ENCODE measurements around the gene SLCO4C1.

Gene SLCO4C1

DNA sequence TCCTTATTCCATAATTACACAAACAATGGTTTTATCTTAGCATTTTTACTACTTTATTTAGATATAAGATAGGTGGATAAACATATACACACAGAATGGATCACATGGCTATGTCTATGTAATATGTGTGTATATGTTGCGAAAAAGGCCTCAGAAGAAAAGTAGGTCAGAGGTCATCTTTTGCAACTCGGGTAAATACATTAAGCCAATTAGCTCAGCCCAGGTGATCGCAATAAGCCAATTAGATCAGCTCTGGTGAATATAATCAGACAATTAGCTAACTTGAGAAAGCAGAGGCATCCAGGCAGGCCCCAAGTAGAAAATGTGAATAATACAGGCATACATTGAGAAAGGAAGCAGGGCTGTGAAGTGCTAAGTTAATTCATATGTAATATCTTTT is 24.3 kb downstream of the SLCO4C1 start:
- no peak for DNase-seq (ENCODE audit: low read depth)

- no peak for DNase-seq (ENCODE audit: low read depth)
These were observed 26.0 kb downstream of the SLCO4C1 start for GRCh38 chr5:102270036-102270435.

- no peak for DNase-seq (ENCODE audit: low read depth)
These were observed 33.4 kb downstream of the SLCO4C1 start for GRCh38 chr5:102262688-102263087.

DNA sequence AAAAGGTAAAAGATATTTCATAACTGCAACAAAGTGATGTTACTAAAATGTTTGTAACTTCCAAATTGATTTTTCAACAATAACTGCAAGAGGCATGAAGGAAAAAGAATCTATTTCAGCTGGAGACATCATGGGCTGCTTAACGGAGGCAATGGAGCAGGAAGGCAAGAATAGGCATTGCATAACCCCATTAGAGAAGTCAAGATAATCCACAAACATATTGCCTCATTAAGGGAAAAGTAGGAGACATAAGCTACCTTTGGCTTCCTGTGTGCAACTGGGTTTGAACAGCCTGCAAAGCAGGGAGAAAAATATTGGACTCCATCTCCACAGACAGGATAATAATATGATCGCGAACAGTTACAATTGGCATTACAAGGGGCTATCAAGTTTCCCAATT is 46.7 kb downstream of the SLCO4C1 start:
- DNase-seq (ENCODE audit: low read depth) = no peak

DNA sequence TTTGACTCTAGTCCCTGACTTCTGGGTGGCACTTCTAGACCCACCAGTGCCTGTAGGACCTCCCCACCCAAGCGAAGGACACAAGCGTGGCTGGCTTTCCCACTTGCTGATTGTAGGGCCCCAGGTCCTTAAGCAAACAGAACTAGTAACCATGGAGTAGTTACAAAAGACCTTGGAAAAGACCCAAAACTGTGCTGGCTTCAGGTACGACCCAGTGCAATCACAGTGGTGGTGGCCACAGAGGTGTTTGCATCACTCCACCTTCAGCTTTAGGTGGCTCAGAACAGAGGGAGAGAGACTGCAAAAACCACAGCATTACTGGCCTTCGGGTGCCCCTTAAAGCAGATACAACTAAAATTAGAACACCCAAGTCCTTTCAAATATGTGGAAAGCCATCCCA is 52.9 kb downstream of the SLCO4C1 start:
- DNase-seq (ENCODE audit: low read depth) = no peak

DNA sequence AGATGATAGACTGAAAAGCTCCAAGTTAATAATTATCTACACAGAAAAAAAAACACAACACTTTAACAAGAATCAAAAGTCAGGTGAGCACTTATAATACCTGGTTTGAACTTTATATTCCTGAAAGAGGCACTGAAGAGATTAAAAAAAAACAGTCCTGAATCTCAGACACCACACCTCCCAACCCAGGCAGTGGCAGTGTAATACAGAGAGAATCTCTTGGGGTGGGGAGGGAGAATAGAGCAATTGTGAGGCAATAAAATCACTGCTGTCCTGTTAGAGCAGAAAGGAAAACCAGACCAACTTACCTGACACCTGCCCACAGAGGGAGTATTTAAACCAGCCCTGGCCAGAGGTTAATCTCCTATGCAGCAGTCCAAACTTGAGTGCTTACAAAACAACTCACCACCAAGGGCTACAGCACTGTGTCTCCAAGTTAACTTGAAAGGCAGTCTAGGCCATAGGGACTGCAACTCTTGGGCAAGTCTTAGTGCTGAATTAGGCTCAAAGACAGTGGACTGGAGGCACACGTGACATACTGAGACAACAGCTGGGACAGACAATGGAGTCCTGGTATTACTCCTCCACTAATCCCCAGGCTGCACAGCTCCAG is 54.2 kb downstream of the SLCO4C1 start:
- DNase-seq (ENCODE audit: low read depth) = no peak

DNA sequence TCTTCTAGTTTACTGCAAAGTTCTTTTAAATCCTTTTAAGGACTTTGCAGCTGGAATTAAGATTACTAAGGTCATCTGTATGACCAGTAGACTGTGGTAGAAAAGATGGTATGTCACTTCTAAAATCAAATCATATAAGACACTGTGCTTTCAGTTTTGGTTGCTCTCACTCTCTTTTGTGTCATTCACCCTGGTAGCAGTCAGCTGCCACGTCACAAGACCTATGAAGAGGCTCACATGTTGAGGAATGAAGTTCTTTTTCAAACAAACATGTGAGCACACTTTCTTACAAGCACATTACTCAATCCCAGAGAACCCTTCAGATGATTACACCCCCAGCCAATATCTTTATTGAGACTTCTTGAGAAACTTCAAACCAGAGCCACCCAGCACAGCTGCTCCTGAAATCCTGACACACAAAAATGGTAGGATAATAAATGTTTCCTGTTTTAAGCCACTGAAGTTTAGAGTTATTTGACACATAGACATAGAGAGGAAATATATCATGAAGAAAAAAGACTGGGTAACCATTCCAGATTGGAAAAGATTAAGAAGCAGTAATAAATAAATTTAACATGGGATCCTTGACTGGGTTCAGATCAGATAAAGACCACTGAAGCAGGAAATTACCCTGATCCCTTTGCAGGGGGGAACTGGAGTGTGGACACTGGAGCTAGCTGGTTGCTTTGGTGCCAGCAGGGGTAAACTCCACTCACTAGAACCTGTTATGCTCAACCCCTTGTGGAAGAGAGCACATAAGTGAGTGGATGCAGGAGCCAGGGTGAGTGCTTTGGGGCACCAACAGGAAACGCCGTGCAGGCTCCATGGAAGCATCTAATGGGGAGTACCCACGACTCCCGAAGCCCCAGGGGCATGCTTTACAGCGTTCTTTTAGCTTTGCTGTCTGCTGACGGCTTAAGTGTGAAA is 64.1 kb downstream of the SLCO4C1 start:
- DNase-seq (ENCODE audit: low read depth) = no peak

DNA sequence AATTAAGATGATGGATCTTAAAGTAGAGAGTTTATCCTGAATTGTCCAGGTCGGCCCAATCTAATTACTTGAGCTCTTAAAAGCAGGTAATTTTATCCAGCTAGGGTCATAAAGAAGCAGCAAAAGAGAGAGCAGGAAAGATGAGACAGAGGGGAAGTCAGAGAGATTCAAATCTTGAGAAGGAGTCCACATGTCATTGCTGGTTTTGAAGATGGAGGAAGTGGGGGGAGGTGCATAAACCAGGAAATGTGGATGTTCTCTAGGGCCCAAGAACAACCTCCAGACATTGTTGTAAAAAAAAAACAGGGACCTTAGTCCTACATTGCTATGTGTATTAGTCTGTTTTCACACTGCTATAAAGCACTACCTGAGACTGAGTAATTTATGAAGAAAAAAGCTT is 66.4 kb downstream of the SLCO4C1 start:
- no peak for DNase-seq (ENCODE audit: low read depth)

- DNase-seq (ENCODE audit: low read depth) = no peak
These were observed 69.8 kb downstream of the SLCO4C1 start for GRCh38 chr5:102226321-102226720.

DNA sequence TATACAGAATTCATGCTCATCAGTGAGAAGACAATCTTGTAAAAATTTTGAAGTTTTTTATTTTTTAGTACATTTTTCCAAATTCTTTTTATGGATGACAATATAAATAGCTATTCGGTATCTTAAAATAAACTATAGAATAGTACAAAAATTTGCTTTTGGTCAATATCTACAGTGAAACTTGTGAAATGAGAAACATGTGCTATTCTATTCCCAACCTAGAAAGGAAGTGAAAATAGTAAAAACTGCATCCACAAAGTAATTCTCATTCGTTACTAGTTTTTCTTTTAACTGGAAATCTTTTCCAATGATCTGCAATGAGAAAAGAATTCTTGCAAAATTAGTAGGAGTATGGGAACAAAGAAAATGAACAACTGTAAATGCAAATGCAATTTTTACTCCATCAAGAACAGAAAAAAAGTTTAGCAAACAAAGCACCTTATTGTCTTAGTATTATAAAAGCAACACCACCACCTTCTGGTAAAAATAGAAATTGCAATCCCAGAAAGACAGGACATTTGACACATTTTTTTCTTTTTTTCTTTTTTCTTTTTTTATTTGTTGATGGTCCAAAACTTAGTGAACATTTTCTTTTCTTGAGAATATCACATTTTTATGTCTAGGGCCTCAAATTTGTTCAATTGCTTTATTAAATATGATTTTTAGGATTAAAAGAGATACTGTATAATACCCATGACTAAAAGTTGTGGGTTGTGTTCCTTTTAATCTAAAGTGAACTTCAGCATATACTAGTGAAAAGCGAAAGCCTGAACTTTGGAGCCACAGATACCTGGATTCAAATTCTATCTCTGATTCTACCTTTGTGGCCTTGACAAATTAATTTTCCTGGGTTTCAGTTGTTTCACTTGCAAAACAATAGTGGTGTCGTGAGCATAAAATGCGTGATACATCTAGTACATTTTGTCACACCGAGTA is 72.3 kb downstream of the SLCO4C1 start:
- DNase-seq (ENCODE audit: low read depth) = peak; percentile 29

- DNase-seq (ENCODE audit: low read depth) = no peak
These were observed 73.3 kb downstream of the SLCO4C1 start for GRCh38 chr5:102222772-102223171.

- DNase-seq (ENCODE audit: low read depth) = no peak
These were observed 74.1 kb downstream of the SLCO4C1 start for GRCh38 chr5:102221949-102222348.

GRCh38 chr5:102218159-102218558 is 77.9 kb downstream of the SLCO4C1 start:
- DNase-seq (ENCODE audit: low read depth) = no peak

DNA sequence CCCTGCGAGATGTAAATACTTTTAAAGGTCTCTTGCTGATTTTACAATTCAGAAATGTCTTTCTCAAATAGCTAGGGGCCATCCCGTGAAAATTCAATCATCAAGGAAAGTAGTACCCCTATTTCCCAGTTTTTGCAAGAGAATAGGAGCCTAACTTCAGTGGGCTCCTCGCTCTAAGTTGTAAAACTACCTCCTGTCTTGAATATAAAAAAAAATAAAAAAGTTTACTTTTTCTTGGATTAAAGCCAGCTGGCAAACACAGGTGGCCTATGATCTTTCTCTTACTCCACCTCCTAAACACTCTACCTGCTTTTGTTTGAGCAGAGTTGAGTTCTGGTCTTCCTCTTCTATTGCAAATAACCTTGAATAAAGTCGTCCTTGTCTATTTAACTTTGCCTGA is 79.4 kb downstream of the SLCO4C1 start:
- DNase-seq (ENCODE audit: low read depth) = no peak

DNA sequence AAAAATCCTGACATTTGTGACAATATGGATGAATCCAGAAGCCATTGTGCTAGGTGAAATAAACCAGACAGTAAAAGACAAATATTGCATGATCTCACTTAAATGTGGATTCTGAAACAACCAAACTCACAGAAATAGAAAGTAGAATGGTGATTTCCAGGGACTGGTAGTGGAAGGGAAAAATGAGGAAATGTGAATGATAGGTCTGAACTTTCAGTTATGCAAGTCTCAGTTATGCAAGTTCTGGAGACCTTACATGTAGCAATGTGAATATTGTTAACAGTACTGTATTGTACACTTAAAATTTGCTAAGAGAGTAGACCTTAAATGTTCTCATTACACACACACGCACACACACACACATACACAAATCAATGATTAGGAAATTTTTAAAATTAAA is 84.9 kb downstream of the SLCO4C1 start:
- no peak for DNase-seq (ENCODE audit: low read depth)

- no peak for DNase-seq (ENCODE audit: low read depth)
These were observed 95.2 kb downstream of the SLCO4C1 start for GRCh38 chr5:102200861-102201260.

- DNase-seq (ENCODE audit: low read depth) = no peak
These were observed 99.6 kb downstream of the SLCO4C1 start for GRCh38 chr5:102196481-102196880.

Measured in amniotic epithelial cell (primary cell).